LNCaP clone FGC (cell line): ENCODE measurements around the gene SETD9.

ENCODE experiments used
- DNase-seq: peaks from one replicate; pipeline ENCODE4 v3.0.0-alpha.2; 2011; ENCODE audit warnings: low read depth
- H3K4me3 ChIP-seq: 2 replicates; pipeline ENCODE4 v1.5.1; 2011; ENCODE audit warnings: mild to moderate bottlenecking, low read depth, low read length, control low read depth
- CTCF ChIP-seq: IDR thresholded peaks from 2 replicates; pipeline ENCODE4 v1.5.1; 2012; ENCODE audit warnings: mild to moderate bottlenecking; ENCODE audit not compliant: control insufficient read depth, insufficient read depth; ENCODE audit errors: extremely low read depth

The SETD9 gene

DNA sequence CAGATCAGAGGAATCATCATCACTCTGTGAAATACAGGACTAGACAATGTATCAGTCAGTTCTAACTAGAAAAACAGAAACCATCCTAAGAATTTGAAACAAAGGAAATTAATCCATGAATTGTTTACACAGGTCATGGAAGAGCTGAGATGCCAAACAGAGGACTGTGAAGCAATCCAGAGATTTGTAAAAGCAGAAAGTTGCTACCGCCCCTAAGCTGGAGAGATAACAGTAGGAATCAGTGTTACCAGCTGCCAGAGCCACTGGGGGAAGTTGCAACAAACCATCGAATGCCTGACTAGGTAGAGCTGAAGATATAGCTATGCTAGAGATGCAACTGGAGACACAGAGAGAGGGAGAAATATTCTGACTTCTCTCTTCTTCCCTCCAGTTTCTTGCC is 52.9 kb downstream of the SETD9 start:
- no peak for DNase-seq
- no peak for TF ChIP-seq CTCF

GRCh38 chr5:56963246-56963645 is 53.9 kb downstream of the SETD9 start:
- TF ChIP-seq CTCF, result no peak
- no peak for DNase-seq

More for the DNA sequence above, 52.9 kb downstream of the SETD9 start:
- no peak overlapping the region for H3K4me3 ChIP-seq

DNA sequence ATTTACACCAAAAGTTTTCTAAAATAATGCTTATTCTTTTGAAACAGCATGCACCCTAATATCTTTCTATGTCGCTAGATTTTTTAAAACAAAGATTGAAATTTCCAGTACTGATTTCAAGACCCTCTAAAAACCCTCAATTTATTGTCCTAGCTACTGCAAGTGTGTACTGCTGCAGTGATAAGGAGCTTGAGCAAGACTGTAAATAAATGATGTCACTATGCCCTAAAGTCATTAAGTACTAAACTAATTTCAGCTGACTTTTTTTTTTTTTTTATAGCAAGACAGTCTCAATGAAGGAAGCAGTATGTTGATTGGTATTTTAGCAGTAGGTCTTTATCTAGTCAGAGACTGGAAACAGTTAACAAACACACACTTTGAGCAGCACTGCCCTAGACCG is 54.8 kb downstream of the SETD9 start:
- DNase-seq, result no peak
- TF ChIP-seq CTCF, result no peak
- no peak overlapping the region for H3K4me3 ChIP-seq

More at GRCh38 chr5:56963246-56963645, 53.9 kb downstream of the SETD9 start:
- no peak overlapping the region for H3K4me3 ChIP-seq
